Uterus (tissue), 4 donors: ENCODE data around the gene NLK. TPM values are rescaled to one million over a fixed set of nuclear protein-coding genes. Genes with fewer than 3 reads are reported as not detected.

Experiments used
- DNase-seq, 2 donors: peaks; one replicate each; pipeline ENCODE4 v3.0.0-alpha.2; 2019 to 2020
- H3K27ac ChIP-seq, 2 donors: fragments of 200-600 bp; sonication (generic); 1 replicate in 1 of 2; 2 replicates in 1 of 2; pipeline ENCODE4 v1.5.1; 2016 to 2018
- H3K27me3 ChIP-seq, 2 donors: fragments of 200-600 bp; sonication (generic); one replicate each; pipeline ENCODE4 v1.5.1; 2018 to 2019; ENCODE audit warnings: control low read depth in 1 of 2
- H3K36me3 ChIP-seq, 2 donors: fragments of 200-600 bp; sonication (generic); one replicate each; pipeline ENCODE4 v1.5.1; 2019; ENCODE audit warnings: control low read depth in 1 of 2
- H3K4me1 ChIP-seq, 2 donors: fragments of 200-600 bp; sonication (generic); one replicate each; pipeline ENCODE4 v1.5.1; 2018 to 2019; ENCODE audit warnings: control low read depth in 1 of 2
- H3K4me3 ChIP-seq, 2 donors: fragments of 200-600 bp; sonication (generic); 1 replicate in 1 of 2; 2 replicates in 1 of 2; pipeline ENCODE4 v1.5.1; 2018 to 2019; ENCODE audit warnings: mild to moderate bottlenecking in 1 of 2
- H3K9me3 ChIP-seq, 2 donors: fragments of 200-600 bp; sonication (generic); one replicate each; pipeline ENCODE4 v1.5.1; 2019; ENCODE audit warnings: control low read depth in 1 of 2
- CTCF ChIP-seq, 4 experiments: fragments of 200-600 bp in 2 of 4; fragments of 450-650 bp in 2 of 4; sonication (generic) in 2 of 4; IDR thresholded peaks; one replicate each; pipeline ENCODE4 v1.5.1; 2016 to 2019; ENCODE audit warnings: antibody characterized with exemption in 4 of 4, mild to moderate bottlenecking in 2 of 4, moderate library complexity in 1 of 4
- POLR2A ChIP-seq, 2 donors: fragments of 450-650 bp; IDR thresholded peaks; one replicate each; pipeline ENCODE4 v1.6.1; 2016; ENCODE audit warnings: antibody characterized with exemption in 2 of 2, mild to moderate bottlenecking in 1 of 2, moderate library complexity in 1 of 2
- intact Hi-C: fragments of 100-400 bp; cut with DNase I; formaldehyde crosslinking; loops from one replicate; pipeline ENCODE4 v1.15.1; 2023; ENCODE audit warnings: low total_unique reads
- total RNA-seq, 4 donors: library from RNA; depleted of rRNA in 3 of 4; stranded (reverse); fragments of >200 nt in 3 of 4; gene quantifications; one replicate each; pipeline versions ENCODE4 v1.1.0 to v1.2.4, GENCODE V29; 2014 to 2023
- donor health status: DM: yes; HTN: yes; CAD: no.

NLK gene
- total RNA-seq, 4 donors from 2014 or later = 7.7 to 36.8 (median 23.4) TPM

DNA sequence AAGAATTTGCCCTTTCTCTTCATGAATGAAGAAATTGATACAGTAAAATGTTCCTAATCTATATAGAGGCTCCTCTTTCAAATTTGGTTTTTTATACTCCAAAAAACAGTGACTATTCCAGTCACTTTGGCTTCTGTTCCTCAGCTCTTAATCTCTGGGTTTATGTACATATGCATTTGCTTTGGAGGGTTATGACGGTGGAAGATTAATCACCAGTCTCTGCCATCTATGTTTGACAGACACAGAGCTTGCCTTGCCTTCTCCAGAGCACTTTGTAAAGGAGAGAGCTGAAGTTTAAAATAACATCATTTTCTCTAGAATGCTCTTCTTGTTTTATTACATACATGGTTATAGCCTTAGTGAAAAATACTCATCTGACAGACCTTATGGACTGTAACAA, 99.3 kb downstream of the NLK start:
- TF ChIP-seq CTCF (IDR thresholded peaks at IDR 0.05) = no peak
- no peak for TF ChIP-seq POLR2A (IDR thresholded peaks at IDR 0.05)
- no peaks in the 10 kb centered on the region for H3K9me3 ChIP-seq
- H3K4me1 ChIP-seq = no peaks in the 10 kb centered on the region
- intact Hi-C loops = no loop called here
- no peaks in the 10 kb centered on the region for H3K36me3 ChIP-seq
- H3K27me3 ChIP-seq = no peaks in the 10 kb centered on the region
- H3K4me3 ChIP-seq = no peak overlapping the region
- no peak overlapping the region for H3K27ac ChIP-seq
- DNase-seq = no peak

DNA sequence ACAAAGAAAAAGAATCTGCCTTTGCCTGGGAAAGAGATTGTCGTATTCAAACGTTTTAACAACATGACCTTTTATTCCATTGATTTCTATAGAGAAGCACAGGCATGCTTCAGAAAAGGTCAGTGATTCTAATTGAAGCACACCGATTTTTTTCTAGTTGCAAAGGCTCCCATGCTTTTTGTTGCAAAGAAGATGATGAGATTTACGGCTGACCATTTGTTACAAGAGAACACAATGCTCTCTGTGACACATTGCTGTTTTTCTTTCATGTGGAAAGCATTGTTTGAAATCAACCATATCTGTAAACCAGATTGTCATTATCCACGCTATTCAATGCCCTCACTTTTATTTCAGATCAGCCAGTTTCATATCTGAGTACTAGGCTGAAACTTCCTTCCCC, 99.8 kb downstream of the NLK start:
- Histone ChIP-seq H3K27ac (no peak overlapping the region), H3K36me3 (no peaks in the 10 kb centered on the region), H3K27me3 (no peaks in the 10 kb centered on the region), H3K4me3 (no peak overlapping the region), H3K9me3 (no peaks in the 10 kb centered on the region), H3K4me1 (no peaks in the 10 kb centered on the region)
- no peak for DNase-seq
- intact Hi-C loops = no loop called here
- TF ChIP-seq CTCF (IDR thresholded peaks at IDR 0.05) (no peak), POLR2A (IDR thresholded peaks at IDR 0.05) (no peak)

GRCh38 chr17:28144019-28144418, 101.5 kb downstream of the NLK start:
- no peaks in the 10 kb centered on the region for H3K4me1 ChIP-seq
- intact Hi-C loops = no loop called here
- H3K4me3 ChIP-seq = no peak overlapping the region
- no peaks in the 10 kb centered on the region for H3K27me3 ChIP-seq
- TF ChIP-seq CTCF (IDR thresholded peaks at IDR 0.05) (no peak), POLR2A (IDR thresholded peaks at IDR 0.05) (no peak)
- no peaks in the 10 kb centered on the region for H3K9me3 ChIP-seq
- no peaks in the 10 kb centered on the region for H3K36me3 ChIP-seq
- DNase-seq = no peak
- H3K27ac ChIP-seq = no peak overlapping the region

- Histone ChIP-seq H3K27me3 (no peaks in the 10 kb centered on the region), H3K9me3 (no peaks in the 10 kb centered on the region), H3K36me3 (no peaks in the 10 kb centered on the region), H3K27ac (no peak overlapping the region), H3K4me3 (no peak overlapping the region), H3K4me1 (no peaks in the 10 kb centered on the region)
- intact Hi-C loops = no loop called here
- DNase-seq = no peak
- no peak for TF ChIP-seq POLR2A (IDR thresholded peaks at IDR 0.05)
- TF ChIP-seq CTCF (IDR thresholded peaks at IDR 0.05) = no peak
Observed at GRCh38 chr17:28145348-28145747, 102.9 kb downstream of the NLK start.

GRCh38 chr17:28147017-28147416, 104.5 kb downstream of the NLK start:
- no peak for DNase-seq
- H3K9me3 ChIP-seq = no peaks in the 10 kb centered on the region
- no peaks in the 10 kb centered on the region for H3K4me1 ChIP-seq
- intact Hi-C loops = no loop called here
- no peak overlapping the region for H3K27ac ChIP-seq
- H3K4me3 ChIP-seq = no peak overlapping the region
- H3K36me3 ChIP-seq = no peaks in the 10 kb centered on the region
- H3K27me3 ChIP-seq = no peaks in the 10 kb centered on the region
- no peak for TF ChIP-seq POLR2A (IDR thresholded peaks at IDR 0.05)
- no peak for TF ChIP-seq CTCF (IDR thresholded peaks at IDR 0.05)
